Suprapubic skin (tissue), 3 donors: ENCODE data around the gene RERE.

Source experiments
- CTCF ChIP-seq, 2 donors: fragments of 200-600 bp in 1 of 2; fragments of 450-650 bp in 1 of 2; sonication (generic) in 1 of 2; IDR thresholded peaks; one replicate each; pipeline ENCODE4 v1.5.1; 2016 to 2019; ENCODE audit warnings: antibody characterized with exemption in 2 of 2, mild to moderate bottlenecking in 1 of 2, moderate library complexity in 1 of 2
- POLR2A ChIP-seq, 2 donors: fragments of 450-650 bp; IDR thresholded peaks; one replicate each; pipeline ENCODE4 v1.6.1; 2017; ENCODE audit warnings: antibody characterized with exemption in 2 of 2, mild to moderate bottlenecking in 2 of 2, moderate library complexity in 2 of 2

- no peak for TF ChIP-seq POLR2A (IDR thresholded peaks at IDR 0.05)
- no peak for TF ChIP-seq CTCF (IDR thresholded peaks at IDR 0.05)
Observed at GRCh38 chr1:8742022-8742924, 75.2 kb downstream of the RERE start.
